ENCODE data around the gene PRKG1. TPM values are rescaled to one million over a fixed set of nuclear protein-coding genes. Genes with fewer than 3 reads are reported as not detected.

PRKG1 gene
- polyA plus RNA-seq, 4 donors, result 12.7 to 21.2 (median 15.0) TPM

- peak in 3 of 4 donors; percentile 14 to 22 (median 16) for DNase-seq (ENCODE audit: low read depth in 4 of 4, low spot score in 3 of 4)
Observed at GRCh38 chr10:52313256-52313932, 1239.1 kb downstream of the PRKG1 start.

DNA sequence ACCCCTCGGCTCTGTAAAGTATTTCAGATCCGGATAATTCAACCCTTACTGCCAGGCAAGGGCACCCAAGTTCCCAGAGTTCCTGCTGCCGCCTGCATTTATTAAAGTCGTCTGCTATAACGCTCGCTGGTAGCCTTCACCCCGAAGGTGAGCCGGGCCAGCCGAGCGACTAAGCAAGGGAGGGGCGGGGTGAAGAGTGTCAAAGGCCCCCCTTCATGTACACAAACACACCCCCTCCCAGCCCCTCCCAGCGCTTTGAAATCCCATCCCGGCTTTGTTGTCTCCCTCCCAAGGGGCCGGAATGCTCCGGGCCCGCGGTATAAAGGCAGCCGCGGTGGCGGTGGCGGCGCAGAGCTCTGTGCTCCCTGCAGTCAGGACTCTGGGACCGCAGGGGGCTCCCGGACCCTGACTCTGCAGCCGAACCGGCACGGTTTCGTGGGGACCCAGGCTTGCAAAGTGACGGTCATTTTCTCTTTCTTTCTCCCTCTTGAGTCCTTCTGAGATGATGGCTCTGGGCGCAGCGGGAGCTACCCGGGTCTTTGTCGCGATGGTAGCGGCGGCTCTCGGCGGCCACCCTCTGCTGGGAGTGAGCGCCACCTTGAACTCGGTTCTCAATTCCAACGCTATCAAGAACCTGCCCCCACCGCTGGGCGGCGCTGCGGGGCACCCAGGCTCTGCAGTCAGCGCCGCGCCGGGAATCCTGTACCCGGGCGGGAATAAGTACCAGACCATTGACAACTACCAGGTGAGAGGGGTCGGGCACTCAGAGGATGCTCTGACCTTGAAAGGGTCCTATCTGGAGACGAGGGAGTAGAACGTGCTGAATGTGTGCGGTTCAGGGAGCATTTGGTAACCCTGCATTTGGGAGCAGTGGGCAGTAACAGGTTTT, 1239.9 kb downstream of the PRKG1 start, which contains the start of gene DKK1:
Gene DKK1, plus strand, starts transcription at position 349 of the 889 bp plus-strand sequence. Its CDS starts 154 bp downstream, at position 503.
- peak in 3 of 4 donors; percentile 28 to 38 (median 30) for DNase-seq (ENCODE audit: low read depth in 4 of 4, low spot score in 3 of 4)

GRCh38 chr10:52314822-52315552, 1240.7 kb downstream of the PRKG1 start:
- DNase-seq (ENCODE audit: low read depth in 4 of 4, low spot score in 3 of 4), result no peak

DNA sequence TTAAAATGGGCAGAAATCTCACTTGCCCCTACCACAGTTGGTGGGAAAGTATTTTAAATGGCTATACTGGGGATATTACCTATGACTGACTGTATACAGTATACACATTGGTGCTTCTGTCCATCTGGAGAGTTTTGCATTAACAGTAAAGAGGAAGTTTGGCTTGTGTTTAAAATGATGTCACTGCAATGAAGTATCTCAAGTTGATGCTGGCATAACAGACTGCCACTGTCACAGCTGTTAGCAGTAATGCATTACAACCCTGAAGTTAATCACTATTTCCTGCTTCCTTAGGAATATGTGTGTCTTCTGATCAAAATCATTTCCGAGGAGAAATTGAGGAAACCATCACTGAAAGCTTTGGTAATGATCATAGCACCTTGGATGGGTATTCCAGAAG, 1241.7 kb downstream of the PRKG1 start:
- DNase-seq (ENCODE audit: low read depth in 4 of 4, low spot score in 3 of 4), result no peak

DNA sequence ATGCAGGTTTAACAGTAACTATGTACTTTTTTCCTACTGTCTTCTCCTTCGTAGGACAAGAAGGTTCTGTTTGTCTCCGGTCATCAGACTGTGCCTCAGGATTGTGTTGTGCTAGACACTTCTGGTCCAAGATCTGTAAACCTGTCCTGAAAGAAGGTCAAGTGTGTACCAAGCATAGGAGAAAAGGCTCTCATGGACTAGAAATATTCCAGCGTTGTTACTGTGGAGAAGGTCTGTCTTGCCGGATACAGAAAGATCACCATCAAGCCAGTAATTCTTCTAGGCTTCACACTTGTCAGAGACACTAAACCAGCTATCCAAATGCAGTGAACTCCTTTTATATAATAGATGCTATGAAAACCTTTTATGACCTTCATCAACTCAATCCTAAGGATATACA, 1242.2 kb downstream of the PRKG1 start:
- no peak for DNase-seq (ENCODE audit: low read depth in 4 of 4, low spot score in 3 of 4)

- no peak for DNase-seq (ENCODE audit: low read depth in 4 of 4, low spot score in 3 of 4)
Observed at GRCh38 chr10:52318136-52318701, 1243.9 kb downstream of the PRKG1 start.

DNA sequence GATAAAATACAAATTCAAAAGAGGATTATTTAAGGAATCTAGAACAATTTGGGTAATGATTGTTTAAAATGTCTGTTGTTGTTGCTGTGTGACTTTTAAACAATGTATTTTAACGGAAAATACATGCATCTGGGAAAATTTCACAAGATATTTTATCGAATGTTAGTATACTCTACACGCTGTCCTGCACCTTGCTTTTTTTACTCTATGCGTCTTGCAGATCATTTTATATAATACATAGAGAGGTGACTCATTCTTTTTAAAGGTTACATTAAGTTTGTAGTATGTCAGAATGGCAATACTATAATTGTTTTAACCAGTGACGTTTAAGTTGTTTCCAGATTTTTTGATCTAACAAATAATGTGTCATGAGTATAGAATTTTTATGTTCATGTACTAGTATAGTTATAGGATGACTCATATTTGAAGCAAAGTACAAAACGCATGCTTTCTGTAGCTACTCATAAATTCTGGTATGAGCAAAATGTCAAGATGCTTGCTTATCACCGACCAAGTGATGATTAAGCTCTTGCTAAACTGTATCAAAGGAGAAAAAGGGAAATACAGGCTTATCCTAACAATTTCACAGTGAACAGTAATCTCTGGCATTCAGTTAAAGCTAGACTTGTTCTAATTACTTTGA, 1244.7 kb downstream of the PRKG1 start:
- no peak for DNase-seq (ENCODE audit: low read depth in 4 of 4, low spot score in 3 of 4)

GRCh38 chr10:52319926-52320325, 1245.6 kb downstream of the PRKG1 start:
- DNase-seq (ENCODE audit: low read depth in 4 of 4, low spot score in 3 of 4), result no peak

- no peak for DNase-seq (ENCODE audit: low read depth in 4 of 4, low spot score in 3 of 4)
Observed at GRCh38 chr10:52322323-52322722, 1248.0 kb downstream of the PRKG1 start.

- DNase-seq (ENCODE audit: low read depth in 4 of 4, low spot score in 3 of 4), result no peak
Observed at GRCh38 chr10:52322936-52323335, 1248.6 kb downstream of the PRKG1 start.

DNA sequence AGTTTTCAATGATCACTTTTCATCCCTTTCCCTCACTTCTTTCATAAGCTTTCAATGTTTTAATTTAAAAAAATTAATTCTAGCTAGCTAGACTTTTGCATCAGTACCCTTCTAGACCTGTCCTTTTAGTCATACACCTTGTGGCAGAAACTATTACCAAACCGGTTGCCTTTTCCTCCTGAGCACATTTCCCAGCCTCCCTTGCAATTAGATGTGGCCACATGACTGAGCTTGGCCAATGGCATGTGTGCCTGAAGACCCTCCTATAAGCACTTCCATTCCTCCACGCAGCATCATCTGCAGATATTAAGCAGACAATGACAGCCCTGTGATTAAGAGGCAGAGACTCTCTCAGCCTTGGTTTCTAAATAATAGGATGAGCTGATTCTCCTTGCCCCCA, 1252.1 kb downstream of the PRKG1 start:
- no peak for DNase-seq (ENCODE audit: low read depth in 4 of 4, low spot score in 3 of 4)

- DNase-seq (ENCODE audit: low read depth in 4 of 4, low spot score in 3 of 4), result no peak
Observed at GRCh38 chr10:52331638-52332364, 1257.5 kb downstream of the PRKG1 start.

GRCh38 chr10:52332815-52333214, 1258.5 kb downstream of the PRKG1 start:
- no peak for DNase-seq (ENCODE audit: low read depth in 4 of 4, low spot score in 3 of 4)

GRCh38 chr10:52334595-52334994, 1260.3 kb downstream of the PRKG1 start:
- DNase-seq (ENCODE audit: low read depth in 4 of 4, low spot score in 3 of 4), result no peak

GRCh38 chr10:52335665-52336064, 1261.4 kb downstream of the PRKG1 start:
- DNase-seq (ENCODE audit: low read depth in 4 of 4, low spot score in 3 of 4), result no peak

DNA sequence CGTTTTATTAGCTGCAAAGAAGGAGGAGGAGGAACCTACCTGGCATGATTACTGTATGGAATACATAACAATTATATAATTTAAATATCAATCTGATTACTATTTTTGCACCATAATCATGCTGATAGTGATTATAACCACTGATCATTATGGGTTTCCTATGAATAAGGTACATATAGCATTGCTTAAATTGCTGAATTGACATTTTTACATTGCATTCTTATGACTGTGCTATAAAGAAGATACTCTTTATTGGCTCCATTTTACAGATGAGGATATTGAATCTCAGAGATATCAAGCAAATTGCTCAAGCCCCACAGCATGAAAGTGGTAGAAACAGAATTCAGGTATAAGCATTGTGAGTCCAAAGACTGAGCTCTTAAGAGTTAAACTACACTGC, 1262.9 kb downstream of the PRKG1 start:
- DNase-seq (ENCODE audit: low read depth in 4 of 4, low spot score in 3 of 4), result no peak

- no peak for DNase-seq (ENCODE audit: low read depth in 4 of 4, low spot score in 3 of 4)
Observed at GRCh38 chr10:52343439-52343838, 1269.2 kb downstream of the PRKG1 start.

- DNase-seq (ENCODE audit: low read depth in 4 of 4, low spot score in 3 of 4), result no peak
Observed at GRCh38 chr10:52346394-52347326, 1272.4 kb downstream of the PRKG1 start.

GRCh38 chr10:52347327-52347667, 1273.0 kb downstream of the PRKG1 start:
- DNase-seq (ENCODE audit: low read depth in 4 of 4, low spot score in 3 of 4), result no peak
